Ishikawa (cell line): ENCODE results near the gene TNFRSF12A.

Source experiments
- CEBPB ChIP-seq: IDR thresholded peaks from 2 replicates; pipeline ENCODE4 v1.6.1; 2012
- CREB1 ChIP-seq: IDR thresholded peaks from 2 replicates; pipeline ENCODE4 v1.6.1; 2012; ENCODE audit warnings: low read depth
- EGR1 ChIP-seq: IDR thresholded peaks from 2 replicates; pipeline ENCODE4 v1.6.1; 2012
- EP300 ChIP-seq: IDR thresholded peaks from 2 replicates; pipeline ENCODE4 v1.6.1; 2012; ENCODE audit warnings: borderline replicate concordance
- FOXM1 ChIP-seq: IDR thresholded peaks from 2 replicates; pipeline ENCODE4 v1.6.1; 2012; ENCODE audit warnings: low read depth, borderline replicate concordance
- NFIC ChIP-seq: IDR thresholded peaks from 2 replicates; pipeline ENCODE4 v1.6.1; 2012
- RAD21 ChIP-seq: IDR thresholded peaks from 2 replicates; pipeline ENCODE4 v1.6.1; 2012; ENCODE audit warnings: low read depth
- TAF1 ChIP-seq: IDR thresholded peaks from 2 replicates; pipeline ENCODE4 v1.6.1; 2012; ENCODE audit warnings: low read depth, mild to moderate bottlenecking
- TCF12 ChIP-seq: IDR thresholded peaks from 2 replicates; pipeline ENCODE4 v1.6.1; 2012; ENCODE audit warnings: low read depth
- TEAD4 ChIP-seq: IDR thresholded peaks from 2 replicates; pipeline ENCODE4 v1.6.1; 2012
- YY1 ChIP-seq: IDR thresholded peaks from 2 replicates; pipeline ENCODE4 v1.6.1; 2012; ENCODE audit warnings: low read depth
- ZBTB7A ChIP-seq: IDR thresholded peaks from 2 replicates; pipeline ENCODE4 v1.6.1; 2012; ENCODE audit warnings: low read depth
- TF ChIP-seq, protein P1 (sequence below): IDR thresholded peaks from 2 replicates; pipeline ENCODE4 v1.6.1; 2012; ENCODE audit warnings: low read depth, mild to moderate bottlenecking
- TF ChIP-seq, protein P2 (sequence below): IDR thresholded peaks from 2 replicates; pipeline ENCODE4 v1.6.1; 2012
- TF ChIP-seq, protein P3 (sequence below): IDR thresholded peaks from 2 replicates; pipeline ENCODE4 v1.6.1; 2012

TNFRSF12A gene

DNA sequence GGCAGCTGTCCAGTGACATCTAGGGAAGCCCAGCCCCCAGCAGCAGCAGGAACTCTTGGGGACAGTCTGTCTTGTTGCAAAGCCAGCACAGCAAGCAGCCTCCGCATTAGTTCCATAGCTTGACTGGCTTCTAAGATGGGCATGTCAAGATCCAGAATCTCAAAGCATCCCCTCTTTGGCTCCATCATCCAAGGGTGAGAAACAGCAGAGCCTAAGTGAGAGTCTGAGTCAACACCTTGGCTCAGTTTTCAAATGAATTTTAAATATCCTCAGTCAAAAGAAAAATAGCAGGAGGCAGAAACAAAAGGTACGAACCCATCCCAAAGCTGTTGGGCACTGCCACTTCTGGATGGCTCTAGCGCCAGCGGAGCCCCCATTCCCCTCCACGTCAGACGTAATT lies 5.2 kb upstream of the TNFRSF12A start:
- TF ChIP-seq YY1: no peak
- no peak for TF ChIP-seq CEBPB
- no peak for TF ChIP-seq CREB1
- TF ChIP-seq TEAD4: no peak
- TF ChIP-seq, protein P1, sequence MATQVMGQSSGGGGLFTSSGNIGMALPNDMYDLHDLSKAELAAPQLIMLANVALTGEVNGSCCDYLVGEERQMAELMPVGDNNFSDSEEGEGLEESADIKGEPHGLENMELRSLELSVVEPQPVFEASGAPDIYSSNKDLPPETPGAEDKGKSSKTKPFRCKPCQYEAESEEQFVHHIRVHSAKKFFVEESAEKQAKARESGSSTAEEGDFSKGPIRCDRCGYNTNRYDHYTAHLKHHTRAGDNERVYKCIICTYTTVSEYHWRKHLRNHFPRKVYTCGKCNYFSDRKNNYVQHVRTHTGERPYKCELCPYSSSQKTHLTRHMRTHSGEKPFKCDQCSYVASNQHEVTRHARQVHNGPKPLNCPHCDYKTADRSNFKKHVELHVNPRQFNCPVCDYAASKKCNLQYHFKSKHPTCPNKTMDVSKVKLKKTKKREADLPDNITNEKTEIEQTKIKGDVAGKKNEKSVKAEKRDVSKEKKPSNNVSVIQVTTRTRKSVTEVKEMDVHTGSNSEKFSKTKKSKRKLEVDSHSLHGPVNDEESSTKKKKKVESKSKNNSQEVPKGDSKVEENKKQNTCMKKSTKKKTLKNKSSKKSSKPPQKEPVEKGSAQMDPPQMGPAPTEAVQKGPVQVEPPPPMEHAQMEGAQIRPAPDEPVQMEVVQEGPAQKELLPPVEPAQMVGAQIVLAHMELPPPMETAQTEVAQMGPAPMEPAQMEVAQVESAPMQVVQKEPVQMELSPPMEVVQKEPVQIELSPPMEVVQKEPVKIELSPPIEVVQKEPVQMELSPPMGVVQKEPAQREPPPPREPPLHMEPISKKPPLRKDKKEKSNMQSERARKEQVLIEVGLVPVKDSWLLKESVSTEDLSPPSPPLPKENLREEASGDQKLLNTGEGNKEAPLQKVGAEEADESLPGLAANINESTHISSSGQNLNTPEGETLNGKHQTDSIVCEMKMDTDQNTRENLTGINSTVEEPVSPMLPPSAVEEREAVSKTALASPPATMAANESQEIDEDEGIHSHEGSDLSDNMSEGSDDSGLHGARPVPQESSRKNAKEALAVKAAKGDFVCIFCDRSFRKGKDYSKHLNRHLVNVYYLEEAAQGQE: no peak
- TF ChIP-seq, protein P2, sequence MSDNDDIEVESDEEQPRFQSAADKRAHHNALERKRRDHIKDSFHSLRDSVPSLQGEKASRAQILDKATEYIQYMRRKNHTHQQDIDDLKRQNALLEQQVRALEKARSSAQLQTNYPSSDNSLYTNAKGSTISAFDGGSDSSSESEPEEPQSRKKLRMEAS: no peak
- no peak for TF ChIP-seq FOXM1
- TF ChIP-seq EP300: no peak
- TF ChIP-seq RAD21: no peak
- TF ChIP-seq TAF1: no peak
- TF ChIP-seq ZBTB7A: no peak
- TF ChIP-seq, protein P3, sequence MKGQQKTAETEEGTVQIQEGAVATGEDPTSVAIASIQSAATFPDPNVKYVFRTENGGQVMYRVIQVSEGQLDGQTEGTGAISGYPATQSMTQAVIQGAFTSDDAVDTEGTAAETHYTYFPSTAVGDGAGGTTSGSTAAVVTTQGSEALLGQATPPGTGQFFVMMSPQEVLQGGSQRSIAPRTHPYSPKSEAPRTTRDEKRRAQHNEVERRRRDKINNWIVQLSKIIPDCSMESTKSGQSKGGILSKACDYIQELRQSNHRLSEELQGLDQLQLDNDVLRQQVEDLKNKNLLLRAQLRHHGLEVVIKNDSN: no peak
- no peak for TF ChIP-seq EGR1
- TF ChIP-seq TCF12: no peak
- no peak for TF ChIP-seq NFIC

DNA sequence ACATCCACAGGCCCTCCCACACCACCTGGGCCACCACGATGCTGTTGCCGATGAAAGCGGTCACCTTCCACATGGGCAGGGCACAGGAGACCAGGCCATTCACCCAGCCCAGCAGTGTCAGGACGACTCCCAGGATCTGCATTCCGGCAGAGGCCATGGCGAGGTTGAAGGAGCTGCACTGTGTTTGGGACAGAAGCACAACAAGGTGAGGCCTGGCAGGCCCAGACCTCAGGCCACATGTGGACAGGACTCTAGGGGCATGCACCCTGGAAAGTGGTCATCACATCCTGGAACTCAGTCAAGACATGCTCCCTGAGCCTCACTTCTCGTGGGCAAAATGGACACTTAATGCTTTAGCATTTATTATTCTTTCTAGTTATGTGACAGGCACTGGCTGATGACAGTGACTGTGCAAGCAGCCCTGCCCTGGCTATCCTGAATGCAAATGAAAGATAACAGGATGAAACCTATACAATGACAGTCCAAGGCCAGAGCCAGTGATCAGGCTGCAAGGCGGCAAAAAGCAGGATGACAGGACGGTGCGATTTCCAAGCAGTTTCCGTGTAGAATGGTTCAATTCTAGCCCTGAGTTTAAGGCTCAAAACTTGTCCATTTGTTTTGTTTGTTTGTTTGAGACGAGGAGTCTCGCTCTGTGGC lies 4.2 kb upstream of the TNFRSF12A start:
- no peak for TF ChIP-seq YY1

DNA sequence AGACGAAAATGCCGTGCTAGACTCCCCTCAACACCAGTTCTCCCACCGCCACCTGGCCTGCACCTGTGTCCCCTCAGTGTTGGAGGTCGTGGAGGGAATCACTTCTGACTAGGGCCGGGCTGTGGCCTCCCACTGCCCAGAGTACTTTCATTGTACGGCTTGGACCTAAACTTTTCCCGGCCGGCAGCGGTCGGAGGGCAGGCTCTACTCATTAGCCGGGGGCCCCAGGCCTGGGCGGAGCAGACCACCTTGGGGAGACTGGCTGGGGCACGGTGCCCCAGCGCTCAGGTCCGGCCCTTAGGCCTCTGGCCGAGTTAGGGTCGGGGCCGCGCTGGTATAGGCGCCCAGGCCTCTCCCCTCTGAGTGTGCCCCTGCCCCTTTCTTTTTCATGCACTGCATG lies 2.8 kb upstream of the TNFRSF12A start:
- TF ChIP-seq EGR1 (no peak), CREB1 (no peak), TAF1 (no peak), CEBPB (no peak)

DNA sequence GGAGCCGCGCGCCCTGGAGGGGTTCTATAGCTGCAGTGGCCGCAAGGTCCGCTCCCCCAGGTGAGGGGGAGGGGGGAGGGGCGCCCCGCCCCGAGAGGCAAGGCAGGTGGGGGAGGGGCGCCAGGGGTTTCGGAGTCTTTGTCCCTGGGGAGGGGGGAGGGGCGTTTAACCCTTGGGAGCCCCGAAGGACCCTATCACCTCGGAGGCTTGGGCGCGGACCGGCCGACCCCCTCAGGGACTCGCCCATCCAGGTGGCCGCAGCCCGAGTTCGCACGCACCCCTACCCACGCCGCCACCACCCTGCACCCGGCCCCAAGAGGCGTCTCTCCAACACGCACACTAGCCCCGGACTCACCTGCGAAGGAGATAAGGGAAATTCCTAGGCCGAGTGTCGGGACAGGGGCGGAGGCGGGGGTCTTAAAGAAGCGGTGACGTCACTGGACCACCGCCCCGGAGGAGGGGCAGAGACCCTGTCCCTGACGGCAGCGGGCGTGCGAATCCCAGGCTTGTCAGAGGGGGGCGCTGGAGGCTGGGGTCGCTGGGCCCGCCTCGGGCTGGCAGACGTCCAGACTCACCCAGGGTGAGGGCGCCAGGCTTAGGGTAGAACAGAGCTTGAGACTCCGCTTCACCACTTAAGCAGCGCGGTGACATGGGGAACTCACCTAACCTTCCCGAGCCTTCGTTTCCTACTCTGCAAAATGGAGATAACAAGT lies 2.2 kb upstream of the TNFRSF12A start, which contains the start of gene CLDN6:
Gene CLDN6 (minus strand): TSS at position 390 of the 713 bp plus-strand sequence. CDS start 2,162 bp downstream, outside the sequence.
- TF ChIP-seq, protein P2: no peak
- TF ChIP-seq TEAD4 (no peak), ZBTB7A (0 out of 2 replicates have a peak, but pooled peaks have one; percentile 34), EP300 (no peak), RAD21 (0 out of 2 replicates have a peak, but pooled peaks have one; percentile 3), NFIC (no peak)

DNA sequence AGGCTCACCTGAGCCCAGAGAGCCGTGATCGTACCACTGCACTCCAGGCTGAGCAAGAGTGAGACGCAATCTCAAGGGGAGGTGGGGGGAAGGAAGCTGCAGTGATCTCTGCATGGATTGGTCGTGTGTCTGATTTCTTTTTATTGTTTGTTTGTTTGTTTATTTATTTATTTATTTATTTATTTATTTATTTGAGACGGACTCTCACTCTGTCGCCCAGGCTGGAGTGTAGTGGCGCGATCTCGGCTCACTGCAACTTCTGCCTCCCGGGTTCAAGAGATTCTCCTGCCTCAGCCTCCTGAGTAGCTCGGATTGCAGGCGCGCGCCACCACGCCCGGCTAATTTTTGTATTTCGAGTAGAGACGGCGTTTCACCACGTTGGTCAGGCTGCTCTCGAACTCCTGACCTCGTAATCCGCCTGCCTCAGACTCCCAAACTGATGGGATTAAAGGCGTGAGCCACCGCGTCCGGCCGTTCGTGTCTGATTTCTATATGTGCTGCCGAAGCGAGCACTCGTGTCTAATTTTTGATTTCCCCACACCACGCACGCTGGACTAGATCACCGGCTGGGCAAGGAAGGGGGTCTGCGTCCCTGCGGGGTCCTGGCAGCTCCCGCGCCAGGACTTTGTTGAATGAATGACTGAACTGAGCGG lies 448 bp upstream of the TNFRSF12A start:
- TF ChIP-seq ZBTB7A (peak; percentile 90), EGR1 (no peak)
- TF ChIP-seq, protein P2: no peak

DNA sequence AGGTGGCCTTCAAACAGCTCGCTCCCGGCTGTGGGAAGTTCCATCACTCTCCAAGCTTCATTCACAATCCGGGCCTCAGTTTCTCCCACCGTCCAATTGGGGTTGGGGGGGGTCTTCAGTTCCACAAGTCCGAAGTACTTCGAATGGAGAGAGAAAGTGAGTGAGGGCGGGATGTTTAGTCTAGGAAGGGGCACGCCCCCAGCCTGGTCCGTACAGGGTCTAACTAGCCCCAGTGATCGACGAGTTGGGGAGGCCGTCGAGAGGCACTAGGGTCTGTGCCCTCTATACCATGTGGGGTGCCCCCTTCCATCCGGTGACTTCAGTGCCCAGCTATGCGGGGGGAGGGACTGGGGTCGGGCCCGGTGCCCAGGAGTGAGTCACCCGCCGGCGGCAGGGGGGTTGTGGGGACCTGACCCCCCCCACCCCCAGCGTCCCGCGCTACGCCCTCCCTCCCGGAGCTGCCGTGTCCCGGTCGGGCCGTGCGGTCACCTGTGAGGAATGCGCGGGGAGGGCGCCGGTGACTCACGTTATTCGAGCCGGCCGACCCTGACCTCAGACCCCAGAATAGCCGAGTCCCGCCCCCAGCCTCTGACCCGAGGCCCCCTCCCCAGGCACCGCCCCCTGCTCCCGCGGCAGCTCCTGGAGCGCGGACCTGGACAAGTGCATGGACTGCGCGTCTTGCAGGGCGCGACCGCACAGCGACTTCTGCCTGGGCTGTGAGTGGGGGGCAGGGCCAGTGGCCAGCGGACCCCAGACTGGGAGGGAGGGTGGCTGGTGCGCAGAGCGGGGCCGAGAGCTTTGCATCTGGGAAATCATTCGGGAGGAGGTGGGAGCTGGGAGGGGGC lies 658 bp downstream of the TNFRSF12A start:
- TF ChIP-seq EGR1 (peak; percentile 65; the same call in 1 of the 2 replicates), NFIC (peak; percentile 99), TAF1 (no peak; the same call in 1 of the 2 replicates), CEBPB (no peak), TCF12 (peak; percentile 93), EP300 (peak; percentile 96), RAD21 (no peak), YY1 (peak; percentile 43; the same call in 1 of the 2 replicates), FOXM1 (peak; percentile 73), ZBTB7A (peak; percentile 64; the same call in 1 of the 2 replicates), TEAD4 (peak; percentile 98), CREB1 (0 out of 2 replicates have a peak, but pooled peaks have one; percentile 32)
- TF ChIP-seq, protein P3: peak; percentile 63
- TF ChIP-seq, protein P1: no peak
- TF ChIP-seq, protein P2: peak; percentile 90
